Measurements from ENCODE around the gene JPH4. TPM values are rescaled to one million over a fixed set of nuclear protein-coding genes. Genes with fewer than 3 reads are reported as not detected.

JPH4 gene
- total and polyA plus RNA-seq, 2 donors (not counting 1 experiment from before 2014, with no cell fraction given): not detected

DNA sequence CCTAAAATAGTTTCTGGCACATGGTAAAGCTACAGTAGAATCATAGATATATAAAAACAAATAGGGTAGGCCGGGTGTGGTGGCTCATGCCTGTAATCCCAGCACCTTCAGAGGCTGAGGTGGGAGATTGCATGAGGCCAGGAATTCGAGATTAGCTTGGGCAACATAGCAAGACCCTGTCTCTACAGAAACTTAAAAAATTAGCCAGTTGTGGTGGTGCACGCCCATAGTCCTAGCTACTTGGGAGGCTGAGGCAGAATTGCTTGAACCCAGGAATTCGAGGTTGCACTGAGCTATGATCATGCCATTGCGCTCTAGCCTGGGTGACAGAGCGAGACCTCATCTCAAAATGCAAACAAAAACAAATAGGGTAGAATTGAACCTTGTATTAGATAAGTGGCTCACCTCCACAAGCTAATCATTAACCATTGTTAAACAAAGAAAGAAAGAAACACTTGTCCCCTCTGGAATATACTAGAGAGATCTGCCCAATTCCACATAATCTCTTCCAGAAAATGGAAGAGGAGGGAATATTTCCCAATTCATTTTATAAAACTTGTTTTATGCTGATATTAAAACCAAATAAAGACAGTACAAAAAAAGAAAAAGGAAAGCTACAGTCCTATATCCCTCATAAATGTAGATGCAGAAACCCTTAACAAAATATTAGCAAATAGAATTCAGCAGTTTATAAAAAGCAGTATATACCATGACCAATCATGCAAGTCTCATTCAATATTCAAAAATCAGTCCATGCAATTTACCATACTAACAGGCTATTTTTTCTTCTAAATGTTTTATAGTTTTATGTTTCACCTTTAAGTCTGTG is 34.9 kb upstream of the JPH4 start:
- DNase-seq: no peak
- TF ChIP-seq, protein P1, sequence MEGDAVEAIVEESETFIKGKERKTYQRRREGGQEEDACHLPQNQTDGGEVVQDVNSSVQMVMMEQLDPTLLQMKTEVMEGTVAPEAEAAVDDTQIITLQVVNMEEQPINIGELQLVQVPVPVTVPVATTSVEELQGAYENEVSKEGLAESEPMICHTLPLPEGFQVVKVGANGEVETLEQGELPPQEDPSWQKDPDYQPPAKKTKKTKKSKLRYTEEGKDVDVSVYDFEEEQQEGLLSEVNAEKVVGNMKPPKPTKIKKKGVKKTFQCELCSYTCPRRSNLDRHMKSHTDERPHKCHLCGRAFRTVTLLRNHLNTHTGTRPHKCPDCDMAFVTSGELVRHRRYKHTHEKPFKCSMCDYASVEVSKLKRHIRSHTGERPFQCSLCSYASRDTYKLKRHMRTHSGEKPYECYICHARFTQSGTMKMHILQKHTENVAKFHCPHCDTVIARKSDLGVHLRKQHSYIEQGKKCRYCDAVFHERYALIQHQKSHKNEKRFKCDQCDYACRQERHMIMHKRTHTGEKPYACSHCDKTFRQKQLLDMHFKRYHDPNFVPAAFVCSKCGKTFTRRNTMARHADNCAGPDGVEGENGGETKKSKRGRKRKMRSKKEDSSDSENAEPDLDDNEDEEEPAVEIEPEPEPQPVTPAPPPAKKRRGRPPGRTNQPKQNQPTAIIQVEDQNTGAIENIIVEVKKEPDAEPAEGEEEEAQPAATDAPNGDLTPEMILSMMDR (IDR thresholded peaks at IDR 0.05): no peak
- Mint-ChIP-seq H3K27me3 (peaks cover 26% of the 10 kb centered on the region), H3K9me3 (ENCODE audit: insufficient read depth) (no peaks in the 10 kb centered on the region), H3K27ac (no peak overlapping the region), H3K4me1 (no peaks in the 10 kb centered on the region), H3K4me3 (no peak overlapping the region)
- H2AFZ ChIP-seq (ENCODE audit: insufficient read depth, low read depth, low read length, poor library complexity, severe bottlenecking): no peak overlapping the region
- no peak overlapping the region for H3K9ac ChIP-seq (ENCODE audit: low read length)
- no peak overlapping the region for H3K4me2 ChIP-seq (replicated peaks; ENCODE audit: low read depth, low read length, poor library complexity, severe bottlenecking)
- no peaks in the 10 kb centered on the region for H3K36me3 ChIP-seq (replicated peaks in 1 of 2; ENCODE audit: control extremely low read depth in 1 of 2, control insufficient read depth in 1 of 2, extremely low read depth in 1 of 2, insufficient read depth in 2 of 2, low read length in 1 of 2)
- no peaks in the 10 kb centered on the region for H3K27me3 ChIP-seq (replicated peaks in 1 of 4; ENCODE audit: control extremely low read depth in 1 of 4, control insufficient read depth in 3 of 4, insufficient read depth in 4 of 4, low read length in 3 of 4)
- intact Hi-C loops (cut with micrococcal nuclease): no loop called here
- no peak for ATAC-seq (ENCODE audit: low read depth)
- no peaks in the 10 kb centered on the region for H4K20me1 ChIP-seq (ENCODE audit: control insufficient read depth, insufficient read depth, low read length, poor library complexity, severe bottlenecking)
- no peak overlapping the region for H3K4me3 ChIP-seq (ENCODE audit: control extremely low read depth in 1 of 5, extremely low read depth in 1 of 5, insufficient read depth in 1 of 5, low read depth in 2 of 5, low read length in 4 of 5)
- peaks cover 0 to 3% of the 10 kb centered on the region in 2 donors for H3K4me1 ChIP-seq (ENCODE audit: control insufficient read depth in 2 of 2, insufficient read depth in 2 of 2, low read length in 2 of 2)
- H3K79me2 ChIP-seq (ENCODE audit: control insufficient read depth, insufficient read depth, low read length): no peaks in the 10 kb centered on the region
- no peak overlapping the region for H3K27ac ChIP-seq (ENCODE audit: low read length in 2 of 2)
- 75% methylated on average over 3 of the region's 6 CpGs for WGBS (ENCODE audit: insufficient coverage)
- ChIA-PET CTCF (no interaction called here), POLR2A (no interaction called here)
- H3K9me3 ChIP-seq (ENCODE audit: control extremely low read depth in 1 of 3, control insufficient read depth in 2 of 3, insufficient read depth in 1 of 3, low read length in 2 of 3): peaks cover 0 to 5% (median 0%) of the 10 kb centered on the region in 3 donors

DNA sequence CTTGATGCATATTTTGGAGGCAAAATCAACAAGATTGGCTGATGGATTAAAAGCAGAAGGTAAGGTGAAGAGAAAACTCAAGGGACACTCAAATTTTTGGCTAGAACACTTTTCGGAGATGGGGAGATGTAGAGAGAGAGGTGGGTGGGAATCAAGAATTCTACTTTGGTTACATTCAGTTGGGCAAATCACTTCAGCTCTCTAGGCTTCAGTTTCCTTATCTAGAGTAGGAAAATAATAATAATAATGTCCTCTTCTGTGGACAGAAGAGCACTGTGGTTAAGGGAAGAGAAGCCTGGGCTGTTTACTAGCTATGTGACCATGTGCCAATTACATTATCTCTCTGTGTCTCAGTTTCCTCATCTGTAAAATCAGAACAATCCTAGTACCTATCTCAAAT is 34.2 kb upstream of the JPH4 start:
- H3K4me1 ChIP-seq (ENCODE audit: control insufficient read depth in 2 of 2, insufficient read depth in 2 of 2, low read length in 2 of 2): peaks cover 0 to 3% of the 10 kb centered on the region in 2 donors
- no peaks in the 10 kb centered on the region for H3K79me2 ChIP-seq (ENCODE audit: control insufficient read depth, insufficient read depth, low read length)
- no peaks in the 10 kb centered on the region for H4K20me1 ChIP-seq (ENCODE audit: control insufficient read depth, insufficient read depth, low read length, poor library complexity, severe bottlenecking)
- Mint-ChIP-seq H3K27me3 (peaks cover 23% of the 10 kb centered on the region), H3K9me3 (ENCODE audit: insufficient read depth) (no peaks in the 10 kb centered on the region), H3K27ac (no peak overlapping the region), H3K4me3 (no peak overlapping the region), H3K4me1 (no peaks in the 10 kb centered on the region)
- H3K4me2 ChIP-seq (replicated peaks; ENCODE audit: low read depth, low read length, poor library complexity, severe bottlenecking): no peak overlapping the region
- H2AFZ ChIP-seq (ENCODE audit: insufficient read depth, low read depth, low read length, poor library complexity, severe bottlenecking): no peak overlapping the region
- DNase-seq: no peak
- H3K27me3 ChIP-seq (replicated peaks in 1 of 4; ENCODE audit: control extremely low read depth in 1 of 4, control insufficient read depth in 3 of 4, insufficient read depth in 4 of 4, low read length in 3 of 4): no peaks in the 10 kb centered on the region
- H3K27ac ChIP-seq (ENCODE audit: low read length in 2 of 2): no peak overlapping the region
- CTCF ChIA-PET: interaction anchor here (3.4 kb wide), 1 partner anchor 19 kb away, joined by 15 read pairs; no protein-coding TSS in a partner anchor
- H3K36me3 ChIP-seq (replicated peaks in 1 of 2; ENCODE audit: control extremely low read depth in 1 of 2, control insufficient read depth in 1 of 2, extremely low read depth in 1 of 2, insufficient read depth in 2 of 2, low read length in 1 of 2): no peaks in the 10 kb centered on the region
- no peak overlapping the region for H3K9ac ChIP-seq (ENCODE audit: low read length)
- WGBS (ENCODE audit: insufficient coverage): 86% methylated on average over 1 of the region's 1 CpG
- peaks cover 0 to 5% (median 0%) of the 10 kb centered on the region in 3 donors for H3K9me3 ChIP-seq (ENCODE audit: control extremely low read depth in 1 of 3, control insufficient read depth in 2 of 3, insufficient read depth in 1 of 3, low read length in 2 of 3)
- no peak overlapping the region for H3K4me3 ChIP-seq (ENCODE audit: control extremely low read depth in 1 of 5, extremely low read depth in 1 of 5, insufficient read depth in 1 of 5, low read depth in 2 of 5, low read length in 4 of 5)
- intact Hi-C loops (cut with micrococcal nuclease): no loop called here
- TF ChIP-seq, protein P1 (IDR thresholded peaks at IDR 0.05): no peak
- no peak for TF ChIP-seq EZH2 (IDR thresholded peaks at IDR 0.05; ENCODE audit: borderline replicate concordance, insufficient read depth, low read depth, low read length, poor library complexity, severe bottlenecking)
- POLR2A ChIA-PET: no interaction called here
- no peak for ATAC-seq (ENCODE audit: low read depth)
